NCI-H748 treated with DMSO at 0.1 percent for 48 hours (cell line): ENCODE results near the gene WWC1.

ENCODE experiments used
- DNase-seq: peaks from one replicate; lab custom pipeline; 2025; lab: John Stamatoyannopoulos, UW

WWC1 gene

DNA sequence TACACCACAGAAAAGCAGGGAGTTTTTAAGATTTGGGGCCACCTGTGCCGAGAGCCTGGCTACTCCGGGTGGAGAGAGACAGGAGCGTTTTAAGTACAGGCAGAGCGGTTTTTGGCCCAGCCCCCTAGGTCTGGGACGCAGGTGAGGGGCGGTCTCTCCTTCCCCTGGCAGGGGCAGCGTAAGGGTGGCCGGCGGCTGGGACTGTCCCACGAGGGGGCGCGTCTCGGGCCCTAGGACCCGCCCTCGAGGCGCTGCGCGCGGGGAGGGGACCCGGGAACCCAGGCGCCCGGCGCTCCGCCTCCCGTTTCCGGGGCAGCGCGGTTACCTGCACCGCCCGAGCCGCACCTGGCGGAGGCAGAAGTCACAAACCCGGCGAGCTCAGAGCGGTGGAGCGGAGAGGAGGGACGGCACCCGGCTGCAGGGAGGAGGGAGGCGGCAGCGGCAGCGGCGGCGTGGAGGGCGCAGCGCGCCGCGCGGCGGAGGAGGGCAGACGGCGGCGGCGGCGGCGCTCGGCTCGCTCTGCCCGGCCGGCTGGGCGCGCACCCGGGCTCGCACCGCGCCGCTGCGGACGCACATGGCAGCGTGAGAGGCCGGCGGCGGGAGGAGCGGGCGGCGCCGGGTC is at the start of gene WWC1:
TSS of gene WWC1 (plus strand) at position 304 of the 622 bp plus-strand sequence. CDS start 508 bp downstream, outside the sequence.
- peak; percentile 75 for DNase-seq

DNA sequence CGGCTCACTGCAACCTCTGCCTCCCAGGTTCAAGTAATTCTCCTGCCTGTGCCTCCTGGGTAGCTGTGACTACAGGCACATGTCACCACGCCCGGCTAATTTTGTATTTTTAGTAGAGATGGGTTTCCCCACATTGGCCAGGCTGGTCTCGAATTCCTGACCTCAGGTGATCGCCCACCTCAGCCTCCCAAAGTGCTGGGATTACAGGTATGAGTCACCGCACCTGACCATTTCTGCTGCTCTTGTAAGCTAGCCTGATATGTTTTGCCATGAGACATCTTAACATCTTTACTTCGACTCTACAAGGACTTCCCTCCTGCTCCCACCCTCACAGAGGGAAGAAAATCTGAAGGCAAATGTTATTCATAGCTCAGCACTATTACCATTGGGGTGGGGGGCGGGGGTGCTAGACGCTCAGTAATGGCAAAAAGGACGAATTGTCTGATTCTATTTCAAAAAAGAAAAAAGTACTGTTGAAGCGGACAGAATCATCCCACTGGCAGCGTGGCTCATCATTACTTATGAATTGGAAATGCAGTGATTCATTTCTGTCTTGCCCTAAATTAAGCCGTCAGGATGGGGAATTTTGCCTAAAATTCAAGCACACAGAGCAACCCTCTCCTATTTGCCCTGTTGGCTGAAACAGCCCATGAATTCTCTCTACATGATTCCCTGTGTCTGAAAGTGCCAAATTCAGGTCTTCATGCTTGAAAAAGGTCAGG is 46.4 kb upstream of the WWC1 start:
- no peak for DNase-seq

DNA sequence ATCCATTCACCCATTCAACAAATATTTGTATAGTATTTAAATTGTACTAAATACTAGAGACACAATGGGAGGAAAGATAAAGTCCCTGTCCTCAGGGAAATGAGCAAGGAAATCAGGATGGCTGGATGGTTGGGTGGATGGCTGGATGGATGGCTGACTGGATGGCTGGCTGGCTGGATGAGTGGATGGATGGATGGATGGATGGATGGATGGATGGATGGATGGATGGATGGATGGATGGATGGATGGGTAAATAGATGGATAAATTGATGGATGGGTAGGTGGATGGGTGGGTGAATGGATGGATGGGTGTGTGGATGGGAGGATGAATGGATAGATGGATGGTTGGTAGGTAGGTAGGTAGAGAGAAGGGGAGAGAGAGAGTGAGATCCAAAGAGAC is 41.5 kb upstream of the WWC1 start:
- no peak for DNase-seq

DNA sequence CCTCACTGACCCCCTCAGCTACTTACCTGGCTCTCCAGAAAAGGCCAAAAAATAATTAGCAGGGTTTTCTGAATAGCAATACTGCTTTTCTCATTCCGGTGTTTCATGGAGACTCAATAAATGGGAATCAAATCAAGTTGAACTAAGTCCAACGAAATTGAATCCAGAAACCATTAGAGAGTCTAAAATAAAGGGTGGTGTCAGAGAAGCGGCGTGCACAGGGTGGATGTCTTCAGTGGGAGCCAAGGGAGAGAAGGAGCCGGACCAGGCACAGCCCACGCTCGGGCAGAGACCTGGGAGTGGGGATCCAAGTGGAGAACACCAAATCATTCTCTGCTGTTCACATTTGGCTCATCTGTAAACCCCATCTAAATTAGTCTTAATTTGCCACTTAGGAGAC is 40.2 kb upstream of the WWC1 start:
- DNase-seq, result no peak

DNA sequence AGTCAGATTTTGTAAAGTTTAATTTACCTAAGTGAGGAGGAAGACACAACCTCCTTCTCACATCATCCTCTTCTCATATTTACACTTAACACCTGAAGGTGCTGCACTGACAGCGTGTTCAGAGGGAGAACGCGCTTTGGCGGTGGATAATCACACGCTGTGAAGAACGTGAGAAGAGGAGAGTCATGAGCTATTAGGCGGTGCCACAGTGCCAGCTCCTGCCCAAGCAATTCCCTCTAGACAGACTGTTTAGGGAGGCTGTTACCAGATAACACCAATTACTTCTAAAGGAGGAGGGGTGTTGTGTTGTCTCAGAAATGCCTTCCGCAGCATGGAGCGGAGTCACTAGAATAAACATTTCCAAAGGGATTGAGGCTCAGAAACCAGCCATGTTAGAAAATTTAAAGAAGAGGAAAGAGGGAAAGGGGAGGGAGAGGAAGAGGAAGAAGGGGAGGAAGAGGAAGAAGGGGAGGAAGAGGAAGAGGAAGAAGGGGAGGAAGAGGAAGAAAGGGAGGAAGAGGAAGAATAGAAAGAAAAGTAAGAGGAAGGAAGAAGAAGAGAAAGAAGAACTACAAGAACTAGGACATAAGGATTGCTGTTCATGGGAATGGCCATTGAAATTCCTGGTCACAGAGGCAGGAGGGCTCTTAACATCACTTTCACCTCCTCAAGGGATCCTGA is 37.3 kb upstream of the WWC1 start:
- DNase-seq, result no peak

DNA sequence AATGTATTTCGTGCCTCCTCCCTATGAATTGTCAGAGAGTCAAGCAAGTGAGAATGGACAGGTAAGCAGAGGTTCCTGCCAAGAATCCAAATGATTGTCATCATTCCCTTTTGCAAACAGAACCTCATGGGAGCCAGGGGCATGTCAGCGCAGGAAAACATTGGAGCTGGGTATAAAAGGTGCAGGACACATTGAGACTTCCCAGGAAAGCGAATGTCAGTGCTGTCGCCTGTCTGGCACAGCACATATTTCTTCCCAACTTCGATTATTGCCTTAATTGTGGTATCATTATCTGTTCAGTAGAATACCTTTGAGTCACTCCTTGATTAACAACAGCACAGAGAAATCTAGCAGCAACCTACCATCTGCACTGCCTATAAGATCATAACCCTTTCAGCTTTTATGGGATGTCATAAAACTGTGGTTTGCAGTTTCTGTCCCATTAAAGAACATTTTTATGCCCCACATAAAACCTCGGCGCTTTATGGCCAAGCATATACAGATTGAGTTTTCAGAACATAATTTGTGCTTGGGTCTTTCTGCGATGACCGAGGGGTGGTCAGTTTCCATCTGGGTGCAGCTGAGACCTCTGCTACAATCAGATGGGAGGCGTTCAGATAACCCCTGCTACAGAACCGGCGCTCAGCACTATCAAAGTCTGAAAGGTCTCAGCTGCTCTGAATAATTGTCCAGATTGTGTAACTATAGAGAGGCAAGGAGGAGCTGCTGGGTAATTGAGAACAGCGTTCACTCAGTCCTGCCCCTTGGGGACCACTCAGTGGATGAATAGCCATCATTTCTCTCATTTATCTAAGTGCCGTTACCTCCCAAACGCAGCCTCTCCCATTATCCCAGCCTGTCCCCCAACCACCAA is 30.9 kb upstream of the WWC1 start:
- DNase-seq, result no peak

DNA sequence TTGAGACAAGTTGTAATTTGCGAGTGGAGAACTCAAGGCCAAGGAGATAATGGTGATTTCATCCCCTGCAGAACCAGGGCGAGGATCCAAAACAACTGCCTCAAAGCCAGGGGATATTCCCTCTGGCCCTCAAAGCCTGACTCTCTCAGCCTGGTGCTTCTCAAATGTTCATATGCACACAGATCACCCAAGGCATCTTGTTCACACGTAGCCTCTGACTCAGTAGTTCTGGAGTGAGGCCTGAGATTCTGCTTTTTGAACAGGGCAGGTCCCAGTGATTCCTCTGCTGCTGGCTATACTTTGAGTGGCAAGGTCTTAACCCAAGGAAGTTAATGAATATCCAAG is 30.2 kb upstream of the WWC1 start:
- DNase-seq, result no peak

DNA sequence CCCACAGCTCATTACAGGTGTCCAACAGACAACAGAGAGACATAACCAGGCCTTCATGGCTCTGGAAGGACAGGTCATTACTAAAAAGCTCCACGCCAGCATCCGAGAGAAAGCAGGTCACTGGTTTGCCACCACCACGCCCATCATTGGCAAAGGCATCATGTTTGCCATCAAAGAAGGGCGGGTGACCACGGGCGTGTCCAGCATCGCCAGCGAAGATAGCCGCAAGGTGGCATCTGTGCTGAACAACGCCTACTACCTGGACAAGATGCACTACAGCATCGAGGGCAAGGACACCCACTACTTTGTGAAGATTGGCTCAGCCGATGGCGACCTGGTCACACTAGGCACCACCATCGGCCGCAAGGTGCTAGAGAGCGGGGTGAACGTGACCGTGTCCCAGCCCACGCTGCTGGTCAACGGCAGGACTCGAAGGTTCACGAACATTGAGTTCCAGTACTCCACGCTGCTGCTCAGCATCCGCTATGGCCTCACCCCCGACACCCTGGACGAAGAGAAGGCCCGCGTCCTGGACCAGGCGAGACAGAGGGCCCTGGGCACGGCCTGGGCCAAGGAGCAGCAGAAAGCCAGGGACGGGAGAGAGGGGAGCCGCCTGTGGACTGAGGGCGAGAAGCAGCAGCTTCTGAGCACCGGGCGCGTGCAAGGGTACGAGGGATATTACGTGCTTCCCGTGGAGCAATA is 29.3 kb upstream of the WWC1 start:
- no peak for DNase-seq

DNA sequence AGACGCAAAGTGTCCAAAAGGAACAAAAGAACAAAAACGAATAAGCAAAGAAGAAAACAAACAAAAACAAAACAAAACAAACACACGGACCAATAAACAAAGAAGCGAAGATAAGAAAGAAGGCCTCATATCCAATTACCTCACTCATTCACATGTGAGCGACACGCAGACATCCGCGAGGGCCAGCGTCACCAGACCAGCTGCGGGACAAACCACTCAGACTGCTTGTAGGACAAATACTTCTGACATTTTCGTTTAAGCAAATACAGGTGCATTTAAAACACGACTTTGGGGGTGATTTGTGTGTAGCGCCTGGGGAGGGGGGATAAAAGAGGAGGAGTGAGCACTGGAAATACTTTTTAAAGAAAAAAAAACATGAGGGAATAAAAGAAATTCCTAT is 28.3 kb upstream of the WWC1 start:
- no peak for DNase-seq

DNA sequence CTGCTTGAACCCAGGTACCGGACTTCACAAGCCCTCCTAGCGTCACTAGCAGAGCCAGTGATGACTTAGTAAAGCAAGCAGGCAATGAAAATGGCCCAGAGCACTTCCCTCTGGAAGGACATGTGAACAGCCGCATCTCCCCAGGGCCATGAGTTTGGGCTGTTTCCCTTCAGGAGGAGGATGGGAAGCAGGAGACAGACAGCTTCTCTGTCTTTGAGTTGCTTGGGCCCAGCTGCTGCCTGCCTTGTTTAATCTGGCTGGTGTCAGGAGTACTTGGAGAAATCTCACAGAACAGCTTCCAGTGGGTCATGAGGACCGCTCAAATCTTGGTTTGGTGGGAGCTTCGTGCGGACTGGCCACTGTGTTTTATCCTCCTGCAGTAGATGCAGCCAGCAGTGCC is 25.4 kb upstream of the WWC1 start:
- DNase-seq, result no peak

DNA sequence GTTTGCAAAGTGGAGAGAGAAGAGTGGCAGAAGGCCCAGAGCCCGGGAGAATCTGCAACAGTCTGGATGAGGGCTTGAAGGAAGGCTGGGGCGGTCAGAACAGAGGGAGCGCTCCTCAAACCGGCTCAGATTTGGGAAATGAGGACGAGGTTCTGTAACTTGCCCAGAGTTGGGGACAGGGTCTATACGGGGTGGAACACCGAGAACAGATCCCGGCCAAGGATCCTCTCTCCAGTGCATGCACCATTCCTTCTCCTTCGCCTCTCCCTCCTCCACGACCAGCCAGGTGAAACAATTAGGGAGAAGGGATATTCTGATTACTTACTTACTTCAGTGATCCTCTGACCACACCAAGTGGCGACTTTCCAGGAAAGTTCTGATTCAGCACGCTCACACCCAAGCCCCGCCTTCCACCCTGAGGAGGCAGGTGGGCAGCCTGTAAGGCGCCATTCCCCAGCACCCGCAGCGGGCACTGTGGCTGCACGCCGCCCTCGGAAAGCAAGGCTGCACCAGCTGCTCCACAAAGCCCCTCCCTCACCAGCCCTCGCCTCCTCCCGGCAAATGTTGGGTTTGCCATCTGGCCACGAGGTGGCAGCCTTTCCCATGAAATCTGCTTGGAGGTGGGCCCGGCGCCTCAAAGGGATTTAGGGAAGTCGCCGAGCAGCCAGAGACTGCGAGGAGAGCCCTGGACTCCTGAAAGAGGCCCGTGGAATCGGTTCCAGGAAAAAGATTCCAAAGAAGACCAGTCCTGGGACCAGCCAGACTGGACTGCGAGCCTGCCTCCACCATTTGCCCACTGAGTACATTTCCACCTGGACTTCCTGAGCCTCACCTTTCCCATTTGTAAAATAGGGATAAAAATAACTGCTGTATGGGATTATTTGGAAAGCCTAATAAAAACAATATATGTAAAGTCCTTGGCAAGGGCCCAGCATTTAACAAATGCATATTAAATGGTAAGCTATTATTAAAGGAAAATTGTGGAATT is 22.2 kb upstream of the WWC1 start:
- peak; percentile 79 for DNase-seq

DNA sequence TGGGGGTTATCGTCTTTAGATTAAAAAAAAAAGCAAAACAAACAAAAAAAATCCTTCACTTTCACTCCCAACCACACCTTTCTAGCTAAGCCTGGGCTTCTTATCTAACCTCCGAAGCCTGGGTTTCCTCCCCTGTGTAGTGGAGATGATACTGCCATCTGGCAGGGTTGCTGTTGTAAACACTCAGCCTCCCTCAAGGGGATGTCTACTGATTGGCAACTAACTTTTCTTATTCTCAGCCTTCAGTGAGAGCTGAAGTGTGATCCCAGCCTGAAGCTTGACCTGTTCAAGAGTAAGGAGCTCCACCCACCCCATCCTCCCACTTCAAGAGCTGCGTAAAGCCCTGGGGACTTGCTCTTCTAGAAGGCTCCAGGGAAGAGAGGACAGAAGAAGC is 21.5 kb upstream of the WWC1 start:
- no peak for DNase-seq

DNA sequence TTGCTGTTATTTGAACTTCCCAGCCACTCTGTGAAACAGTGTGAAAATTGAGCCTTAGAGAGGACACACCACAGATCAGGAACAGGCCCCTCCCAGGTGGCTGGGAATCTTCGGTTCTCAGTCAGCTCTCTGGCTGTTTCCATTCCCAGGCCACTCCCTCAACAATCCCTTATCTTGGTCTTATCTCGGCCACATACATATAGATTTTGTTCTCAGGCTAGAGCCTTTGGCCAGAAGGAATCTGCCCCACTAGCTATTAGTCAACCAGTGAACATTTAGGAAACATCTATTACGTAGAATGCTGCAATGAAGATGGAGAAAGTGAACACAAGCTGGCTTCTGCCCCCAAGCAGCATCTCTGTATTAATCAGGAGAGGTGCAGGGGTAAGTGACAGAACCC is 21.0 kb upstream of the WWC1 start:
- no peak for DNase-seq

DNA sequence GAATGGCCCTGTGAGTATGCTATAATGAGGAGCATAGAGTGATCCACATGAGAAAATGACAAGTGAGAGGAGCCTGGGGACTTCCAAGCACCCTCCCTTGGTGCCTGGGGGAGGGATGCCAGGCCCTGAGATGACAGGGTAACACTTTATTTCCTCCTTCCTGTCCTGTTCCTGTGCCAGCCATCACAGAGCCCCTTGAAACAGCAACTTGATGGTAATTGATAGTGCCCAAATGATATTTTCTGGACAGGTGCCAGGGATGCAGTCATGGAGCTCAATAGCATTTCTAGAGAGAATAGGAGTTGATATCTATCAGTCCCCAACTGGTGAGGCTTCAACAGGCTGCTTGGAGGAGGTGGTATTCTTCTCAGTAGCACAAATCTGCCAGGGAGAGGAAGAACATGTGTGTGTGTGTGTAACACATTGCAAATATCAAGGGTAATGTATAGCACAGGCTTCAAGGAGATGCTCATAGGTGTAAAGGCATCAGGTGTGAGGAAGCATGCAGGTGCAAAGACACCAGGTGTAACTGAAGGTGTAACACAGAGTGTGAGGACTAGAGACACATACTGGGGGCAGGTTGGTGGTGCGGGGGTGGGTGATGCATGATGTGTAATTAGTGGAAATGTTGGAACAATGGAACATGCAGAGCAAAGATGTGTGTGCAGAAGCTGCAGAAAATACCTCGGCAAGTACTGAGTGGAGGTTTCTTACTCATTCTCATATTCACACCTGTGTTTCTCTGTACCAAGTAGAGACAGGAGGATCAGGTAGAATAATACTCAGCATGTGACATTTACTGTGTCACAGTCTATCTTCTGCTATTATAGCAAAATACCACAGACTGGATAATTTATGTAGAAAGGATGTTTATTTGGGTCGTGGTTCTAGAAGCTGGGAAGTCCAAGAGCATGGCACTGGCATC is 18.1 kb upstream of the WWC1 start:
- no peak for DNase-seq

DNA sequence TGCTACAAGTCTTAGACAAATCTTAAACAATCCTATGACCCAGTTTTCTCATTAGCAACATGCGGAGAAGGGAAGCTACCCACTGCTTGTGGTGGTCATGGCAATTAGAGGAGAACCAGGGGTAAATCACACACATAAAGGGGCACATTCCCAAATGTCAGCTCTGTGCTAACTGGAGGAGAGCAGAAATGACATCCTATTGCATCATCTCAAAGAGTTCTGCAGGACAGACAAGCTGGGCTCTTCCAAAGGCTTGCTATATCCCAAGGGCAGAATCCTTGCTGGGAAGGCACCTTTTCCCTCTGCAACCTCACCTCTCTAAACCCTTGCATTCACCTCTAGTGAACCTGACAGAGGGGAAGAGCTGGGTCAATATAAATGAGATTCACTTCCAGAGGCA is 17.0 kb upstream of the WWC1 start:
- DNase-seq, result no peak

DNA sequence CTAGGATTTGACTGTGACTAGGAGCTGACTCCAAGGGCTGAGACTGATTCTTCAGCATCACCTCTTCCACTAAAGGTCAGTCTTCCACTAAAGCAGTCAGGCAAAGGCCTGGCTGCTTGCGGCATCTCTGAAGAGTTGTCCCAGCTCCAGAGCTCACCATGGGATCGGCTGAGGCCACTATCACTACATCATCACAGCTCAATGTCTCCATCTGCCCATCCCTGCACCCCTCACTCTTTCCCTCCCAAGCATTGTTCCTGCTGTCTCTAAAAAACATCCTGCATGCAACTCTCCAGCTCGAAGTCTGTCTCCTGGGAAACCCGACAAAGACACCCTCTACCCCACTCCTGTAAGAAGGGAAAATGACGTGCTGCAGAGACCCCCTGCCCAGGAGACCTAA is 15.5 kb upstream of the WWC1 start:
- DNase-seq, result no peak

DNA sequence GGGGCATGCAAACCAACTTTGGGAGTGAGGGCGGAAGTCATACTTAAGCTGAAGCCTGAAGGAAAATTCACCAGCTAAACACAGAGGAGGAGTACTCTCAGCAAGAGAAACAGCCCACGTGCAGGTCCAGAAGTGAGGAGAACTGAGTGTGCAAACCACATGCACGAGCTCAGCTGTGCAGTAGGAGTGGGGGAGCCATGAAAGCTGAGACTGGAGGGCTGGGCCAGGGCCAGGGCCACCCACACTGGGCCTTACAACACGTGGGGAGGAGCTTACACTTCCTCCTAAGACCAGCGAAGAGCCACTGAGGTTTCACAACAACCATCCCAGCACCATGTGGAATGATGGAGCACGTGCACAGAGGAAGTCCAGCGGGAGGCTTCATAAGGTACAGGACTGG is 9.3 kb upstream of the WWC1 start:
- no peak for DNase-seq

DNA sequence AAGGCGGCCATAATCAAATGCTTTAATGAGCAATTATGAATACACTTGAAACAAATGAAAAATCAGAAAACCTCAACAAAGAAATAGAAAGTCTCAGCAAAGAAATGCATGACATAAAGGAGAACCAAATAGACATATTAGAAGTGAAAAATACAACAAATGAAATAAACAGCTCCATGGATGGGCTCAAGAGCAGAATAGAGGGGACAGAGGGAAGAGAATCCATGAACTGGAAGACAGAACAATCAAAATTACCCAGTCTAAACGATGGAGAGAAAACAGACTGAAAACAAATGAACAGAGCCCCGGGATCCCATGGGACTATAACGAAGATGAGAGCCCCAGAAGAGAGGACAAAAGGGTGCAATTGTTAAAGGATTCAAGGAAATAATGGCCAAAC is 6.6 kb upstream of the WWC1 start:
- no peak for DNase-seq

DNA sequence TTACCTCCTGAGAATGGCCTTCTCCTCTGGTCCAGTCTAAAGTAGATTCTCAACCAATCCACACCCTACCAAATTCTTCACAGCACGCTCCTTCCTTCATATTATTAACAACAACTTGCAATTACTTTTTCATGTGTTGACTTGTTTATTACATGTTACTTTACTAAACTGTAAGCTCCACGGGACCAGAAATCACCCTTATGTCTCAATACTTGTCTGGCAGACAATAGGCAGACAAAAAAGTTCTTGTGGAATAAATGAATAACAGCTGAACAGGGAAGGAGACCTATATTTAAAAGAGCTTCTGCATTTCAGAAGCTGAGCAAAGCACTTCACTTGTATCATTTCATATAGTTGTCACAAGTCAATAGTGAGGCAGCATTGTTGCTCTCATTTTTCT is 5.7 kb upstream of the WWC1 start:
- DNase-seq, result no peak

DNA sequence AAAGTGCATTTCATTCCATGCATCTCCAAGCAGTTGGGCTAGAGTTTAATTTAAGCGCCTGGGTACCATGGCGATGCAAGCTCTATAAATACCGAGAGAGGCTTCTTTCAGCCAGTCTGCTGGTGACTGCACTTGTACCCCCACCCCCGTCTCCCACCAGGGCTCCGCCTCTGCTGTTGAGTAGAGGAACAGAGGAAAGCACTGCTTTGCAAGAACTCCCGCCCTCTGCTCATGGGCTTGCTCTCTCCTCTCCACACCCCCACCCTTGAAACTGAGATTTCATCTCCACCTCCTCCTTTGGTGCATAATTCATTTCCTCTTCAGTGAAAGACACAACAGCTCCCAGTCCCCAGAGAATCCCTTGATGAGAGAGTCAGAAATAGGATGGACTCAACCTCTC is 5.1 kb upstream of the WWC1 start:
- DNase-seq, result no peak
